GM18505 (cell line): ENCODE data around the gene COL11A2.

Experiments
- ATAC-seq: cut with Tn5 transposase; IDR thresholded peaks from one replicate; pipeline ENCODE4 v1.9.1; 2021; ENCODE audit not compliant: unreplicated experiment
- POLR2A ChIP-seq: IDR thresholded peaks from 4 replicates; pipeline ENCODE4 v1.6.1; 2011; ENCODE audit warnings: borderline replicate concordance; ENCODE audit not compliant: insufficient read depth, insufficient read length; ENCODE audit errors: extremely low read depth

The COL11A2 gene

DNA sequence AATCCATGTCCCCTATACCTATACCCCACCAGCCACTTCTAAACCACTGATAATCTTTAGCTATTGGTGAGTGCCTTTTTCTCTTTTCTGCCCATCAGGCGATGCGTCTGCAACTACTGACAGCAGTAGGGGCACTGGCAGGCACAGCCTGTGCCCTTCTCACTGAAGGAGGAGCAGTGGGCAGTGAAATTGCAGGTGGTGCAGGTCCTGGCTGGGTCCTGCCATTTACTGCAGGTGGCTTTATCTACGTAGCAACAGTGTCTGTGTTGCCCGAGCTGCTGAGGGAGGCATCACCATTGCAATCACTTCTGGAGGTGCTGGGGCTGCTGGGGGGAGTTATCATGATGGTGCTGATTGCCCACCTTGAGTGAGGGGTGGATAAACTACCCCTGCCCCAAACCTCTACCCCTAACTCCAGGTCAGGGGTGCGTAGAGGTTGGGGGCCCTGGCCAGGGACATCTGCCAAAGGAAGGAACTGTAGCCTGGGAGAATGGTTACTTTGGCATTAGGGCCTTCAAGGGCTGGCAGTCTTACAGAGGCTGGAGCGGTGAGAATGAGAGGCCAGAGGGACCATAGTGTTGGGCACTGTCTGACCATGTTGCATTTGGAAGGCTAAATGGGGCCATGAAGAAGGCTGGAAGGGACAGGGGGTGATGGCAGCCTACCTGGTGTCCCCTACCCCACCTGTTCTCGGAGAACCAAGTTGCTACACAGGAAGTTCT is 11.3 kb upstream of the COL11A2 start:
- no peak for TF ChIP-seq POLR2A

DNA sequence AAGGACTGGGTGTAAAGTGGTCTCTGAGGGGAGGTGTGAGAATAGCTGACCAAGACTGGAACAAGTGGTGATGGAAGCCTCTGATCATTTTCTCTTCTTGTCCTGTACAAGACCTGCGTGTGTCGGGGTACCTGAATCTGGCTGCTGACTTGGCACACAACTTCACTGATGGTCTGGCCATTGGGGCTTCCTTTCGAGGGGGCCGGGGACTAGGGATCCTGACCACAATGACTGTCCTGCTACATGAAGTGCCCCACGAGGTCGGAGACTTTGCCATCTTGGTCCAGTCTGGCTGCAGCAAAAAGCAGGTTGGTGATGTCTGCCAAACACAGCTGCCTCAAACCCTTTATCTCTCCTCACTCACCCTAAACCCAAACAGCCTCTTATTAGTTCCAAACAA is 10.5 kb upstream of the COL11A2 start:
- no peak for ATAC-seq
- no peak for TF ChIP-seq POLR2A

More for the DNA sequence above, 11.3 kb upstream of the COL11A2 start:
- ATAC-seq, result no peak

DNA sequence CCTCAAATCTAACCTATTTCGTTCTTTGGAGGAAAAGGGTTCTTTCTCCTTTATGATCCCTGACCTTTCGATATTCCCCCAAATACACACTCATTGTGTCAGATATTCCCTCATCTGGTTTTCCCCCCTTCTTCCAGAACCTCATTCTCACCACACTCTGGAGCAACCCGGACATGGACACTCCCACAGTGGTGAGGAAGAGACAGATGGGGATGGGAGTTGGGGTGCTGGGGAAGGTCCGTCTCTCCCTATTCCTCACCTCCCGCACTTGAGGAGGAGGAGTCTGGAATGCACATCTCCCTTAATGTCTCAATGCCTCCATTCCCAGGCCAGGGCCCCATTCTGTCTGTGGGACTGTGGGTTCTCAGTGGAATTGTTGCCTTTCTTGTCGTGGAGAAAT is 9.7 kb upstream of the COL11A2 start:
- ATAC-seq, result no peak
- no peak for TF ChIP-seq POLR2A

GRCh38 chr6:33201147-33201545 is 8.9 kb upstream of the COL11A2 start:
- ATAC-seq, result no peak
- no peak for TF ChIP-seq POLR2A

GRCh38 chr6:33200219-33201146 is 8.2 kb upstream of the COL11A2 start, which contains the start of the genes RXRB and SLC39A7:
TSS of gene RXRB (minus strand) at chr6:33200665. CDS start at chr6:33200476, 189 bp downstream.
TSS of gene SLC39A7 (plus strand) at chr6:33200867. CDS start at chr6:33201246, 379 bp downstream.
- TF ChIP-seq POLR2A, result peak; percentile 90
- ATAC-seq, result peak; percentile 46

DNA sequence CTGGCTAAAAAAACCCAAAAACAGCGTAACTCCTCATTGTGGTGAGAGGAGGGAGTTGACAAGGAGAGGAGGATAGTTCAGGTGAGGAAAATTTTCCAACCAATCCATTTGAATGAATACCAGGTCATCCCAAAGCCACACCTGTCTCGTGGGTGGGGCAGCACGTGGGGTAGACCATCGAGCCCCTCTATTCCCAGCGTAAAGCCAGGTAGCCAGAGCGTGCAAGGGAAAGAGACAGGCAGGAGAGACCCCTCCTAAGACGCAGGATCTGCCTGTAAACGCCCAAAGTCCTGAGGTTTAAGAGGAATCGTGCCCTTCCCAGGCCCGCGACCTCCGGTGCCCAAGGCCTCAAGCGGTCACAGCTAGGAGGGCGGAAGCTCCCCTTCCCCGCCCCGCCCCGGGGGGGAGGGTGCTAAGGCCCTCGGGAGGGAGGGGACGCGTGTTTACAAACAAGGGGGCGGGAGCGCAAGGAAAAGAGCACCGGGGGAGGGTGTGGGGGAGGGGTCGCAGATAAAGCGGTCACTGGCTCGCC is 7.5 kb upstream of the COL11A2 start:
- ATAC-seq, result peak; percentile 18
- no peak for TF ChIP-seq POLR2A

GRCh38 chr6:33198853-33199436 is 6.7 kb upstream of the COL11A2 start:
- ATAC-seq, result no peak
- TF ChIP-seq POLR2A, result no peak

- no peak for TF ChIP-seq POLR2A
- ATAC-seq, result no peak
Observed at GRCh38 chr6:33198159-33198852, 6.0 kb upstream of the COL11A2 start.

DNA sequence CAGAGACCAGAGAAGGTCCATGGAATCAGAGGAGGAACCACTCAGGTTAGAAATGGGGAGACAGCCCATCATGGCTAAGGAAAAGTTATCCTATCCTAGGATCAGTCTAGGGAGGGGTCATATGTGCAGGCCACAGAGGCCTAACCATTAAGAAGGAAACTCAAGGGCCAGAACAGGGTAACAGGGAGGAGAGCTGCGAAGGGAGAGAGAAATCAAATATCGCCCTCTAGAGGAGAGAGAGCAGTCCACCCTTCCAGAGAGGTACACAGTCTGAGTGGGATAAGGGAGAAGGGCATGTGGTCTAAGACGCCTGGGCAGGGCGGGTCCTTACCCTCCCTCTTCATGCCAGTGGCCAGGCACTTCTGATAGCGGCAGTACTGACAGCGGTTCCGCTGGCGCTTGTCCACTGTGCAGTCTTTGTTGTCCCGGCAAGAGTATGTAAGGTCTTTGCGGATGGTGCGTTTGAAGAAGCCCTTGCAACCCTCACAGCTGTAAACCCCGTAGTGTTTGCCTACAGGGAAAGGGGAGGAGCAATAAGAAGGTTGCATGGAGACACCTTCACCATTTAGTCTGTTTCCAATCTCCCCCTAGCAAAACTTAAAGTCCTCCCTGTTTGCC is 5.3 kb upstream of the COL11A2 start:
- no peak for TF ChIP-seq POLR2A
- no peak for ATAC-seq

GRCh38 chr6:33195304-33196165 is 3.3 kb upstream of the COL11A2 start:
- TF ChIP-seq POLR2A, result no peak
- no peak for ATAC-seq

- no peak for ATAC-seq
- TF ChIP-seq POLR2A, result no peak
Observed at GRCh38 chr6:33194431-33194979, 2.2 kb upstream of the COL11A2 start.
